Esophagus squamous epithelium (tissue), 5 donors: ENCODE results near the gene NT5DC4. TPM values are rescaled to one million over a fixed set of nuclear protein-coding genes. Genes with fewer than 3 reads are reported as not detected.

Experiments
- DNase-seq: peaks from one replicate; lab custom pipeline; 2025; lab: John Stamatoyannopoulos, UW
- H3K27ac ChIP-seq, 4 donors: fragments of 200-600 bp; sonication (generic); one replicate each; pipeline ENCODE4 v1.5.1; 2016 to 2019; ENCODE audit warnings: mild to moderate bottlenecking in 1 of 4
- H3K27me3 ChIP-seq, 4 donors: fragments of 200-600 bp; sonication (generic); 1 replicate in 3 of 4; 2 replicates in 1 of 4; pipeline versions ENCODE4 v1.5.1 to v1.6.0; 2017 to 2021; ENCODE audit warnings: antibody characterized with exemption in 1 of 4
- H3K36me3 ChIP-seq, 3 donors: fragments of 200-600 bp; sonication (generic); one replicate each; pipeline ENCODE4 v1.5.1; 2016 to 2019
- H3K4me1 ChIP-seq, 3 donors: fragments of 200-600 bp; sonication (generic); one replicate each; pipeline ENCODE4 v1.5.1; 2017 to 2019
- H3K4me3 ChIP-seq, 4 donors: fragments of 200-600 bp; sonication (generic); 1 replicate in 3 of 4; 2 replicates in 1 of 4; pipeline ENCODE4 v1.5.1; 2016 to 2019; ENCODE audit warnings: mild to moderate bottlenecking in 2 of 4, moderate library complexity in 1 of 4
- H3K9me3 ChIP-seq, 3 donors: fragments of 200-600 bp; sonication (generic); one replicate each; pipeline ENCODE4 v1.5.1; 2016 to 2019
- POLR2A ChIP-seq, 4 donors: fragments of 450-650 bp; IDR thresholded peaks; one replicate each; pipeline ENCODE4 v1.6.1; 2017; ENCODE audit warnings: antibody characterized with exemption in 4 of 4, mild to moderate bottlenecking in 4 of 4, moderate library complexity in 3 of 4
- WGBS, 2 donors: methylation state at CpG; one replicate each; pipeline ENCODE4 v1.1.5; 2018; 5-methylcytosine and 5-hydroxymethylcytosine counted together
- intact Hi-C: fragments of 100-400 bp; cut with DNase I; formaldehyde crosslinking; loops from one replicate; pipeline ENCODE4 v1.15.0; 2022
- total RNA-seq, 4 donors: library from RNA; depleted of rRNA; stranded (reverse); fragments of >200 nt; gene quantifications; one replicate each; pipeline ENCODE4 v1.1.0, GENCODE V29; 2016
- TF ChIP-seq, protein P1 (sequence below), 6 experiments: fragments of 450-650 bp in 4 of 6; fragments of 200-600 bp in 2 of 6; sonication (generic) in 2 of 6; IDR thresholded peaks; one replicate each; pipeline ENCODE4 v1.5.1; 2016 to 2019; ENCODE audit warnings: antibody characterized with exemption in 6 of 6, mild to moderate bottlenecking in 4 of 6, moderate library complexity in 4 of 6
- donor health status: DM: yes; HTN: yes; CAD: no.

The NT5DC4 gene
- total RNA-seq, 4 donors from 2014 or later = not detected

GRCh38 chr2:112782234-112782799 lies 61.5 kb downstream of the NT5DC4 start:
- Histone ChIP-seq H3K27me3 (no peaks in the 10 kb centered on the region), H3K9me3 (no peaks in the 10 kb centered on the region), H3K27ac (no peak overlapping the region), H3K36me3 (no peaks in the 10 kb centered on the region), H3K4me1 (peaks cover 0 to 26% (median 5%) of the 10 kb centered on the region in 3 donors), H3K4me3 (no peak overlapping the region)
- intact Hi-C loops = no loop called here
- no peak for TF ChIP-seq POLR2A (IDR thresholded peaks at IDR 0.05)
- TF ChIP-seq, protein P1, sequence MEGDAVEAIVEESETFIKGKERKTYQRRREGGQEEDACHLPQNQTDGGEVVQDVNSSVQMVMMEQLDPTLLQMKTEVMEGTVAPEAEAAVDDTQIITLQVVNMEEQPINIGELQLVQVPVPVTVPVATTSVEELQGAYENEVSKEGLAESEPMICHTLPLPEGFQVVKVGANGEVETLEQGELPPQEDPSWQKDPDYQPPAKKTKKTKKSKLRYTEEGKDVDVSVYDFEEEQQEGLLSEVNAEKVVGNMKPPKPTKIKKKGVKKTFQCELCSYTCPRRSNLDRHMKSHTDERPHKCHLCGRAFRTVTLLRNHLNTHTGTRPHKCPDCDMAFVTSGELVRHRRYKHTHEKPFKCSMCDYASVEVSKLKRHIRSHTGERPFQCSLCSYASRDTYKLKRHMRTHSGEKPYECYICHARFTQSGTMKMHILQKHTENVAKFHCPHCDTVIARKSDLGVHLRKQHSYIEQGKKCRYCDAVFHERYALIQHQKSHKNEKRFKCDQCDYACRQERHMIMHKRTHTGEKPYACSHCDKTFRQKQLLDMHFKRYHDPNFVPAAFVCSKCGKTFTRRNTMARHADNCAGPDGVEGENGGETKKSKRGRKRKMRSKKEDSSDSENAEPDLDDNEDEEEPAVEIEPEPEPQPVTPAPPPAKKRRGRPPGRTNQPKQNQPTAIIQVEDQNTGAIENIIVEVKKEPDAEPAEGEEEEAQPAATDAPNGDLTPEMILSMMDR (IDR thresholded peaks at IDR 0.05) = no peak
- no peak for DNase-seq
- WGBS, 2 donors = 76 to 78% methylated on average over 3 of the region's 3 CpGs

- Histone ChIP-seq H3K4me3 (no peak overlapping the region), H3K4me1 (peaks cover 0 to 31% (median 5%) of the 10 kb centered on the region in 3 donors), H3K36me3 (no peaks in the 10 kb centered on the region), H3K27me3 (no peaks in the 10 kb centered on the region), H3K9me3 (no peaks in the 10 kb centered on the region), H3K27ac (no peak overlapping the region)
- DNase-seq = no peak
- TF ChIP-seq, protein P1 (IDR thresholded peaks at IDR 0.05) = no peak
- TF ChIP-seq POLR2A (IDR thresholded peaks at IDR 0.05) = no peak
- WGBS, 2 donors = 87 to 90% methylated on average over 3 of the region's 3 CpGs
- intact Hi-C loops = no loop called here
Observed at GRCh38 chr2:112783187-112783714, 62.4 kb downstream of the NT5DC4 start.

DNA sequence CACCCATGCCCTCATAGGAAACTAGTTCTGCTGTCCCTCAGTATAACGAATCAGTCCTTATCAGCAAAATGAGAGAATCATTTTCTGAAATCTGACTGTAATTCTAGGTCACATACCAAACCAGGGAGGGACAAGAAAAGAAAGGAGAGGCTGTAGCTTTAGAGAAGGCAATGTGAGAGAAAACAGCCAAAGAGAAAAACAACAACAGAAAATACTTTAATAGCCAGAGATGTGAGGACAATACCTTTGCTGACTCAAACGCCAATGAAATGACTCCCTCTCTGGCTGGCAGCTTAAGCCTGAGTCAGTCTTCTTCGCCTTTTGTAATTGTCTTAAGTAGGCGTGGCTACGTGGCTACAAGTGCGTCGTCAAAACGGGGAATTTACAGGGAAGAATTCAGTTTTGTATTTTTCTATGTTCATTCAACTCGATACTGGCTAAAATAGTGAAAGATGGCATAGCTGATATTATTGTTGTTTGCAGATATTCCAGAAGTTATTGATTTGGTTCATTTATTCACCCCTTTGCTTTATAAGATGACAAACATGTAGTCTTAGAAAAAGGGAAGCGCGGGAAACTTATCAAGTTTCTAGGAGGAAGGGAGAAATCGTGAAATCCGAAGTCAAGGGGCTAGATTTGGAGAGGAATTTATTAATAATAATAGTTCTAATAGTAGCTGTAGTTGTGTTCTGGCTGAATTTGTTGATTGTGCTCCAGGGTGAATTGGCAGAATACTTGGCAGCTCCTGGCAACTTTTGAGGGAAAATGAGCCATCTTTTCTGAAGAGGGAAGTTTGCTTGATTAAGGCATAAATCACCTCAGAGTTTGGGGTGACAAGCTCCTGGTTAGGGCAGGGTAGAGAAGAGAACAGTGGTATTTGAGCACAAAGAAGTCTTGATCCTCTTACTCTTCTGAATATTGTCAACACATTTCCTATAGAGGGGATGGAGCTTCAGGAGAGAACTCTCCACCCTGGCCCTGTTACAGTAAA lies 63.7 kb downstream of the NT5DC4 start, which contains the start of gene IL1A:
Gene IL1A, minus strand, starts transcription at position 295 of the 991 bp plus-strand sequence. CDS start 723 bp downstream, outside the sequence.
- no peaks in the 10 kb centered on the region for H3K27me3 ChIP-seq
- TF ChIP-seq, protein P1 (IDR thresholded peaks at IDR 0.05) = no peak
- no peak for TF ChIP-seq POLR2A (IDR thresholded peaks at IDR 0.05)
- H3K9me3 ChIP-seq = no peaks in the 10 kb centered on the region
- intact Hi-C loops = no loop called here
- H3K36me3 ChIP-seq = no peaks in the 10 kb centered on the region
- 29 to 31% methylated on average over 13 of the region's 13 CpGs for WGBS, 2 donors
- H3K4me3 ChIP-seq = peak within 1 kb of the TSS in 3 of 4 donors; percentile 6 to 35 (median 17)
- H3K27ac ChIP-seq = peak within 1 kb of the TSS in 3 of 4 donors; percentile 26 to 70 (median 69)
- DNase-seq = no peak
- H3K4me1 ChIP-seq = peaks cover 0 to 36% (median 5%) of the 10 kb centered on the region in 3 donors

DNA sequence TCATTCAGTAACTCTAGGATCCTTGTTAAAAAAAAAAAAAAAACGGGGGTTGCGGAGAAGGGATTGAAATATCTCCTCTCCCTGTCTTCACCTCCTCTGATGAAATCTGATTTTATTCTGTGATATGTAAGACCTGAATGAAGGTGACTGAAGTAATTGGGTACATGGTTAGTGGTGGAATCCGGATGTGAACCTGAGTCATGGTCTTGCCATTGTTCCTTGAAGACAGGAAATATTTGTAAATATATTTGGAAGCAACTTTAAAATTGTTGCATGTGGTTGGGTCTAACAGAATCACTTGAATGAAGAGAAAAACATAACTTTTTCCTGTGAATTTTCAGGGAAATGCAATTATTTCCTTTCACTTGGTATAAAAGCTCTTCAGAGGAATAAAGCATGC lies 66.5 kb downstream of the NT5DC4 start:
- WGBS, 2 donors = 75 to 80% methylated on average over 3 of the region's 3 CpGs
- H3K9me3 ChIP-seq = no peaks in the 10 kb centered on the region
- TF ChIP-seq, protein P1 (IDR thresholded peaks at IDR 0.05) = no peak
- TF ChIP-seq POLR2A (IDR thresholded peaks at IDR 0.05) = no peak
- peaks cover 0 to 55% (median 8%) of the 10 kb centered on the region in 3 donors for H3K4me1 ChIP-seq
- H3K27ac ChIP-seq = no peak overlapping the region
- no peak overlapping the region for H3K4me3 ChIP-seq
- DNase-seq = no peak
- intact Hi-C loops = no loop called here
- H3K27me3 ChIP-seq = no peaks in the 10 kb centered on the region
- no peaks in the 10 kb centered on the region for H3K36me3 ChIP-seq
